HEK293 (cell line): ENCODE results near the gene DAG1.

ENCODE experiments used
- CTCF ChIA-PET: fragments of 350-600 bp; formaldehyde crosslinking; extraction: SDS; loops from one replicate; lab custom pipeline; 2021; ENCODE audit warnings: antibody characterized with exemption; lab: Yijun Ruan, JAX
- POLR2A ChIA-PET: fragments of 300-600 bp; formaldehyde crosslinking; extraction: SDS; loops from one replicate; lab custom pipeline; 2020; ENCODE audit warnings: antibody characterized with exemption, inconsistent platforms; lab: Yijun Ruan, JAX
- H3K27ac ChIP-seq: fragments of 200-500 bp; sonication (Bioruptor generic); 2 replicates; pipeline ENCODE4 v1.5.1; 2014; ENCODE audit warnings: low read depth, low read length, control low read depth, inconsistent platforms; ENCODE audit errors: extremely low read depth
- H3K36me3 ChIP-seq, 2 experiments: fragments of 200-500 bp in 1 of 2; sonication (Bioruptor generic) in 1 of 2; 1 replicate in 1 of 2; 2 replicates in 1 of 2; pipeline ENCODE4 v1.5.1; 2014 to 2017; ENCODE audit warnings: inconsistent platforms in 2 of 2, low read length in 2 of 2; ENCODE audit not compliant: control insufficient read depth in 2 of 2, insufficient read depth in 1 of 2
- H3K4me1 ChIP-seq: fragments of 200-500 bp; sonication (Bioruptor generic); 2 replicates; pipeline ENCODE4 v1.5.1; 2014; ENCODE audit warnings: mild to moderate bottlenecking, low read length, inconsistent platforms; ENCODE audit not compliant: control insufficient read depth, insufficient read depth
- H3K4me3 ChIP-seq: 2 replicates; pipeline ENCODE4 v1.5.1; 2011; ENCODE audit warnings: low read depth, mild to moderate bottlenecking, control low read depth, low read length, moderate library complexity
- H3K9me3 ChIP-seq: fragments of 200-500 bp; sonication (Bioruptor generic); 2 replicates; pipeline ENCODE4 v1.5.1; 2014; ENCODE audit warnings: low read depth, low read length, inconsistent platforms; ENCODE audit not compliant: control insufficient read depth, insufficient read depth
- ATF2 ChIP-seq: fragments of 450-650 bp; formaldehyde crosslinking; IDR thresholded peaks from 2 replicates; pipeline ENCODE4 v1.5.1; 2016; ENCODE audit warnings: missing biosample characterization, missing genetic modification characterization, low read depth
- FEZF1 ChIP-seq: fragments of 450-650 bp; formaldehyde crosslinking; IDR thresholded peaks from 2 replicates; pipeline ENCODE4 v1.5.1; 2016; ENCODE audit warnings: missing biosample characterization, missing genetic modification characterization
- GLI2 ChIP-seq: fragments of 450-650 bp; formaldehyde crosslinking; IDR thresholded peaks from 2 replicates; pipeline ENCODE4; 2017; ENCODE audit warnings: missing biosample characterization, missing genetic modification characterization, low read depth, borderline replicate concordance
- OVOL3 ChIP-seq: fragments of 450-650 bp; formaldehyde crosslinking; IDR thresholded peaks from 2 replicates; pipeline ENCODE4 v1.5.1; 2016; ENCODE audit warnings: missing biosample characterization, missing genetic modification characterization
- PRDM6 ChIP-seq: fragments of 450-650 bp; formaldehyde crosslinking; IDR thresholded peaks from 2 replicates; pipeline ENCODE4 v1.5.1; 2017; ENCODE audit warnings: missing biosample characterization, missing genetic modification characterization
- REPIN1 ChIP-seq: fragments of 450-650 bp; formaldehyde crosslinking; IDR thresholded peaks from 2 replicates; pipeline ENCODE4 v1.5.1; 2017; ENCODE audit warnings: missing biosample characterization, missing genetic modification characterization, low read depth
- ZBTB7A ChIP-seq: fragments of 450-650 bp; formaldehyde crosslinking; IDR thresholded peaks from 2 replicates; pipeline ENCODE4 v1.5.1; 2016; ENCODE audit warnings: low read depth, missing biosample characterization, missing genetic modification characterization
- ZBTB8A ChIP-seq: fragments of 450-650 bp; formaldehyde crosslinking; IDR thresholded peaks from 2 replicates; pipeline ENCODE4 v1.5.1; 2016; ENCODE audit warnings: missing biosample characterization, missing genetic modification characterization
- ZFP3 ChIP-seq: fragments of 450-650 bp; formaldehyde crosslinking; IDR thresholded peaks from 2 replicates; pipeline ENCODE4 v1.5.1; 2016; ENCODE audit warnings: low read depth, missing biosample characterization, missing genetic modification characterization
- ZNF148 ChIP-seq: fragments of 450-650 bp; formaldehyde crosslinking; IDR thresholded peaks from 2 replicates; pipeline ENCODE4 v1.5.0; 2017; ENCODE audit warnings: missing biosample characterization, missing genetic modification characterization, borderline replicate concordance
- ZNF2 ChIP-seq: fragments of 450-650 bp; formaldehyde crosslinking; IDR thresholded peaks from 2 replicates; pipeline ENCODE4 v1.5.1; 2016; ENCODE audit warnings: missing biosample characterization, missing genetic modification characterization
- ZNF23 ChIP-seq: fragments of 450-650 bp; formaldehyde crosslinking; IDR thresholded peaks from 2 replicates; pipeline ENCODE4 v1.5.1; 2016; ENCODE audit warnings: missing biosample characterization, missing genetic modification characterization, borderline replicate concordance
- ZNF239 ChIP-seq: fragments of 450-650 bp; formaldehyde crosslinking; IDR thresholded peaks from 2 replicates; pipeline ENCODE4 v1.5.1; 2016; ENCODE audit warnings: missing biosample characterization, missing genetic modification characterization
- ZNF266 ChIP-seq: fragments of 450-650 bp; formaldehyde crosslinking; IDR thresholded peaks from 2 replicates; pipeline ENCODE4 v1.5.1; 2016; ENCODE audit warnings: missing biosample characterization, missing genetic modification characterization, low read depth
- ZNF280D ChIP-seq: fragments of 450-650 bp; formaldehyde crosslinking; IDR thresholded peaks from 2 replicates; pipeline ENCODE4 v1.5.1; 2016; ENCODE audit warnings: missing biosample characterization, missing genetic modification characterization
- ZNF366 ChIP-seq: fragments of 450-650 bp; formaldehyde crosslinking; conservative IDR thresholded peaks from 2 replicates; pipeline ENCODE4 v1.5.1; 2016; ENCODE audit warnings: missing biosample characterization, missing genetic modification characterization
- ZNF37A ChIP-seq: fragments of 450-650 bp; IDR thresholded peaks from 2 replicates; pipeline ENCODE4 v1.5.1; 2018; ENCODE audit warnings: missing biosample characterization, missing genetic modification characterization
- ZNF416 ChIP-seq: fragments of 450-650 bp; formaldehyde crosslinking; IDR thresholded peaks from 2 replicates; pipeline ENCODE4 v1.5.1; 2016; ENCODE audit warnings: missing biosample characterization, missing genetic modification characterization
- ZNF433 ChIP-seq: fragments of 450-650 bp; formaldehyde crosslinking; IDR thresholded peaks from 2 replicates; pipeline ENCODE4 v1.5.1; 2016; ENCODE audit warnings: missing biosample characterization, missing genetic modification characterization, low read depth
- ZNF488 ChIP-seq: fragments of 450-650 bp; formaldehyde crosslinking; IDR thresholded peaks from 2 replicates; pipeline ENCODE4 v1.5.1; 2016; ENCODE audit warnings: missing biosample characterization, missing genetic modification characterization
- ZNF529 ChIP-seq: fragments of 450-650 bp; formaldehyde crosslinking; IDR thresholded peaks from 2 replicates; pipeline ENCODE4 v1.5.1; 2017; ENCODE audit warnings: missing genetic modification characterization, missing biosample characterization; ENCODE audit not compliant: insufficient replicate concordance
- ZNF747 ChIP-seq: fragments of 450-650 bp; formaldehyde crosslinking; IDR thresholded peaks from 2 replicates; pipeline ENCODE4 v1.5.1; 2016; ENCODE audit warnings: missing biosample characterization, missing genetic modification characterization

The DAG1 gene

GRCh38 chr3:49421890-49422378 lies 48.1 kb upstream of the DAG1 start (continued):
- TF ChIP-seq ZNF280D (tag by site-specific recombination) (no peak), ZNF529 (tag by site-specific recombination) (no peak), ZNF266 (tag by site-specific recombination) (no peak), ZNF239 (no peak)

GRCh38 chr3:49422379-49423248 lies 47.5 kb upstream of the DAG1 start, which contains the start of gene AMT:
Gene AMT (minus strand): TSS chr3:49422473. CDS start chr3:49422450, 23 bp downstream.
- TF ChIP-seq ZNF37A (tag by site-specific recombination): no peak
- TF ChIP-seq ZNF23 (tag by site-specific recombination): no peak
- no peak for TF ChIP-seq ATF2 (tag by site-specific recombination)
- TF ChIP-seq ZNF433 (tag by site-specific recombination): no peak
- no peak for TF ChIP-seq REPIN1
- no peak for TF ChIP-seq ZNF366 (tag by site-specific recombination)
- TF ChIP-seq ZFP3 (tag by site-specific recombination): no peak
- TF ChIP-seq ZNF2 (tag by site-specific recombination): no peak
- no peak for TF ChIP-seq PRDM6 (tag by site-specific recombination)
- TF ChIP-seq ZNF747 (tag by site-specific recombination): no peak
- TF ChIP-seq OVOL3 (tag by site-specific recombination): no peak
- TF ChIP-seq FEZF1 (tag by site-specific recombination): no peak
- ChIA-PET CTCF (no interaction called here), POLR2A (interaction anchor here (1.2 kb wide), 1 partner anchor 11 kb away, joined by 3 read pairs; the partner anchor contains the start of gene RHOA)
- no peaks in the 10 kb centered on the region for H3K9me3 ChIP-seq
- no peak within 1 kb of the TSS for H3K4me3 ChIP-seq
- H3K36me3 ChIP-seq: peaks cover 0 to 36% of the 10 kb centered on the region in 2 experiments; a peak in 1 of 3 replicates
- no peaks in the 10 kb centered on the region for H3K4me1 ChIP-seq
- no peak within 1 kb of the TSS for H3K27ac ChIP-seq

- ChIA-PET CTCF (no interaction called here), POLR2A (interaction anchor here (1.2 to 1.7 kb wide), 2 partner anchors 13 to 19 kb away, joined by 3 to 8 read pairs; partner anchors contain the start of genes RHOA and TCTA)
- Histone ChIP-seq H3K27ac (no peak overlapping the region), H3K4me1 (no peaks in the 10 kb centered on the region), H3K4me3 (no peak overlapping the region), H3K36me3 (peaks cover 0 to 36% of the 10 kb centered on the region in 2 experiments; a peak in 1 of 3 replicates), H3K9me3 (no peaks in the 10 kb centered on the region)
- TF ChIP-seq ZNF488 (tag by site-specific recombination) (no peak), ZBTB7A (tag by site-specific recombination) (no peak), ZNF416 (no peak), ZNF148 (tag by site-specific recombination) (no peak), GLI2 (tag by site-specific recombination) (no peak), ZBTB8A (tag by site-specific recombination) (no peak)
Observed at GRCh38 chr3:49424816-49425215, 45.3 kb upstream of the DAG1 start.
